GM12878 (cell line): ENCODE data around the gene GCSAM. TPM values are rescaled to one million over a fixed set of nuclear protein-coding genes. Genes with fewer than 3 reads are reported as not detected.
A peak's percentile ranks its signal among the peaks of the same experiment; 100 is the strongest.

Experiments
- CBFB ChIP-seq: IDR thresholded peaks from 2 replicates; pipeline ENCODE4 v1.6.1; 2016; ENCODE audit warnings: antibody characterized with exemption, low read depth
- CBX3 ChIP-seq: fragments of 200-600 bp; sonication (generic); IDR thresholded peaks from 2 replicates; pipeline ENCODE4 v1.6.1; 2016; ENCODE audit warnings: low read depth, borderline replicate concordance
- CREM ChIP-seq: IDR thresholded peaks from 2 replicates; pipeline ENCODE4 v1.6.1; 2014; ENCODE audit warnings: antibody characterized with exemption, low read depth
- EZH2 ChIP-seq: IDR thresholded peaks from 2 replicates; pipeline ENCODE4 v1.6.1; 2012; ENCODE audit warnings: low read depth, mild to moderate bottlenecking, control low read depth, inconsistent platforms, low read length, borderline replicate concordance; ENCODE audit not compliant: control insufficient read depth
- JUNB ChIP-seq: IDR thresholded peaks from 2 replicates; pipeline ENCODE4 v1.6.1; 2016; ENCODE audit warnings: antibody characterized with exemption, mild to moderate bottlenecking
- KLF5 ChIP-seq: fragments of 450-650 bp; IDR thresholded peaks from 2 replicates; pipeline ENCODE4 v1.6.1; 2014; ENCODE audit warnings: mild to moderate bottlenecking; ENCODE audit not compliant: partially characterized antibody
- NR2C1 ChIP-seq: fragments of 450-650 bp; IDR thresholded peaks from 2 replicates; pipeline ENCODE4 v1.6.1; 2017; ENCODE audit warnings: antibody characterized with exemption, mild to moderate bottlenecking, moderate library complexity
- NR2C2 ChIP-seq: IDR thresholded peaks from 2 replicates; pipeline ENCODE4 v1.6.1; 2011; ENCODE audit warnings: borderline replicate concordance, low read depth; ENCODE audit not compliant: control insufficient read depth, insufficient read length
- NR2F1 ChIP-seq: fragments of 450-650 bp; conservative IDR thresholded peaks from 2 replicates; pipeline ENCODE4 v1.6.1; 2017; ENCODE audit warnings: mild to moderate bottlenecking
- PML ChIP-seq: IDR thresholded peaks from 2 replicates; pipeline ENCODE4 v1.6.1; 2012; ENCODE audit warnings: low read length, inconsistent platforms
- POLR2A ChIP-seq: IDR thresholded peaks from 2 replicates; pipeline ENCODE4 v1.6.1; 2011; ENCODE audit warnings: low read depth, mild to moderate bottlenecking, low read length
- RBBP5 ChIP-seq: fragments of 200-600 bp; sonication (generic); conservative IDR thresholded peaks from 2 replicates; pipeline ENCODE4 v1.6.1; 2016
- RELA ChIP-seq: fragments of 450-650 bp; IDR thresholded peaks from 2 replicates; pipeline ENCODE4 v1.8.0; 2014; ENCODE audit warnings: borderline replicate concordance; ENCODE audit not compliant: partially characterized antibody
- SMAD1 ChIP-seq: fragments of 450-650 bp; IDR thresholded peaks from 2 replicates; pipeline ENCODE4 v1.6.1; 2018; ENCODE audit warnings: mild to moderate bottlenecking, low read depth; ENCODE audit not compliant: partially characterized antibody
- SREBF1 ChIP-seq: IDR thresholded peaks from 2 replicates; pipeline ENCODE4 v1.6.1; 2012; ENCODE audit warnings: mild to moderate bottlenecking, low read length
- SREBF2 ChIP-seq: IDR thresholded peaks from 2 replicates; pipeline ENCODE4 v1.6.1; 2012; ENCODE audit warnings: mild to moderate bottlenecking, low read length
- STAT3 ChIP-seq: IDR thresholded peaks from 2 replicates; pipeline ENCODE4 v1.6.1; 2011; ENCODE audit warnings: low read depth, low read length, improper control_type of control experiment
- TCF3 ChIP-seq: IDR thresholded peaks from 2 replicates; pipeline ENCODE4 v1.6.1; 2012; ENCODE audit warnings: low read depth, mild to moderate bottlenecking, low read length, borderline replicate concordance; ENCODE audit not compliant: insufficient read depth
- ZBED1 ChIP-seq: IDR thresholded peaks from 2 replicates; pipeline ENCODE4 v1.6.1; 2016; ENCODE audit warnings: borderline replicate concordance
- ZNF274 ChIP-seq: IDR thresholded peaks from one replicate; pipeline ENCODE4 v1.8.0; 2011; ENCODE audit not compliant: insufficient read length, insufficient read depth
- ZSCAN29 ChIP-seq: fragments of 450-650 bp; IDR thresholded peaks from 2 replicates; pipeline ENCODE4 v1.6.1; 2017; ENCODE audit warnings: mild to moderate bottlenecking, moderate library complexity
- polyA plus RNA-seq, 11 experiments: library from polyadenylated mRNA; depleted of rRNA in 4 of 11; unstranded in 6 of 11; stranded (reverse) in 5 of 11; fragments of >200 nt; fragmentation: Nextera tagmentation in 4 of 11; fragmentation: Illumina TruSeq in 1 of 11; extraction: Ambion mirVana in 4 of 11; extraction: Trizol in 1 of 11; gene quantifications; 1 replicate in 1 of 11; 2 replicates in 10 of 11; pipeline versions ENCODE4 v1.2.1 to v1.2.3, GENCODE V29; 2011 to 2016; ENCODE audit warnings: inconsistent platforms in 2 of 11, missing spikeins in 2 of 11, low read depth in 1 of 11
- total RNA-seq, 4 experiments: library from RNA; depleted of rRNA in 3 of 4; stranded (reverse); fragments of >200 nt in 3 of 4; fragmentation: Illumina TruSeq in 1 of 4; extraction: Trizol in 1 of 4; gene quantifications; 2 replicates each; pipeline versions ENCODE4 v1.2.1 to v1.2.3, GENCODE V29; 2013 to 2021
- TF ChIP-seq, protein P1 (sequence below): fragments of 450-650 bp; IDR thresholded peaks from 2 replicates; pipeline ENCODE4 v1.6.1; 2018; ENCODE audit warnings: mild to moderate bottlenecking, low read depth, moderate library complexity; ENCODE audit not compliant: partially characterized antibody
- TF ChIP-seq, protein P2 (sequence below): fragments of 450-650 bp; IDR thresholded peaks from 2 replicates; pipeline ENCODE4 v1.6.1; 2017; ENCODE audit warnings: mild to moderate bottlenecking, moderate library complexity
- TF ChIP-seq, protein P3 (sequence below): fragments of 450-650 bp; IDR thresholded peaks from 2 replicates; pipeline ENCODE4 v1.6.1; 2016; ENCODE audit warnings: mild to moderate bottlenecking

Gene GCSAM
- total and polyA plus RNA-seq, 10 of the 15 experiments (the other 5 are each of a cell fraction or from before 2014, with no cell fraction given), result 81.5 to 407 (median 107) TPM

DNA sequence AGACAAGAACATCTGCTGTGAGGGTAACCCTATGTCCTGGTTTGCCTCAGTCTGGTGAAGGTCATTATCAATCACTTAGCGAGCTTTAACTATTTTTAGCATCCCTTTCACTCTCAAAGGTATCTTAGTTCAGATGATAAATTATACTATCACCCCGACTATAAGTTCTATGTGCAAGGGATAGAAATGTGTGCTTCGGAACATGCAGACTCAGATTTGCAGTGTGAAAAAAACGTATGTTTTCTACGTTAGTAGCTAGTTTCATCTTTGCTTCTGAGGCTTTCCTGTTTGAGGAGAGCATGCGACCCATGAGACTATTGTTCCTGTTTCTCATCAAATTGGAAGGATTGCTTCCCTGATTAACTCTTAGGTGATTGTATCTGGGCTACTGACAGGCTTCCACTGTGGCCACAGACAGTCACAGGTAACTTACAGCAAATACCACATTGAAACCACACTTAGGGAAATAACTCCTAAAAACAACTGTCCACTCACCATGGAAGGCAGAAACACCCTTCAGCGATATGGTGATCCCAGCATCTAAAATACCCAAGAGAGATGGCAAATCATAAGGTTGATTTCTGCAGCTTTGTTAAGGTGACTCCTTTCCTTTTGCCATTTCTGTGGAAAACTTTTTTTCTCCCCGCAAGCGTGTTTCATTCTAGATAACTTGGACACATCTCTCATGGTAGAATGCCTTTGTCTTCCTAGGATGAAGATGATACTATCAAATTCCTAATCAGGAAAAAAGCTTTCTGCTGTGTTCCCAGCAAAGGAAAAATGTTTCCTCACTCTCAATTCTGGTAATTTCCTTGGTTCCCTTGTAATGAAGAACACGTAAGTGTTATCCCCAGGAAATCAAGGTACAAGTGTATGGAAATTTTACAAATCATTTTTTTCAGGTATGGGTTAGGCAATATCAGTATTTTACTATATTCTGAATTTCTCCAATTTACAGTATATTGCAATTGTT is 5.2 kb downstream of the GCSAM start (continued):
- TF ChIP-seq STAT3 (0 out of 2 replicates have a peak, but pooled peaks have one; percentile 22), TCF3 (no peak), ZNF274 (no peak), RBBP5 (no peak), PML (no peak), CBFB (no peak), NR2F1 (no peak), ZSCAN29 (no peak), SREBF2 (no peak), RELA (no peak), CREM (peak; percentile 42; the same call in 1 of the 2 replicates), POLR2A (no peak), NR2C2 (no peak), CBX3 (no peak), SMAD1 (peak; percentile 59), NR2C1 (no peak), SREBF1 (no peak), ZBED1 (peak; percentile 72; the same call in 1 of the 2 replicates), JUNB (no peak), KLF5 (no peak), EZH2 (no peak)
- TF ChIP-seq, protein P1, sequence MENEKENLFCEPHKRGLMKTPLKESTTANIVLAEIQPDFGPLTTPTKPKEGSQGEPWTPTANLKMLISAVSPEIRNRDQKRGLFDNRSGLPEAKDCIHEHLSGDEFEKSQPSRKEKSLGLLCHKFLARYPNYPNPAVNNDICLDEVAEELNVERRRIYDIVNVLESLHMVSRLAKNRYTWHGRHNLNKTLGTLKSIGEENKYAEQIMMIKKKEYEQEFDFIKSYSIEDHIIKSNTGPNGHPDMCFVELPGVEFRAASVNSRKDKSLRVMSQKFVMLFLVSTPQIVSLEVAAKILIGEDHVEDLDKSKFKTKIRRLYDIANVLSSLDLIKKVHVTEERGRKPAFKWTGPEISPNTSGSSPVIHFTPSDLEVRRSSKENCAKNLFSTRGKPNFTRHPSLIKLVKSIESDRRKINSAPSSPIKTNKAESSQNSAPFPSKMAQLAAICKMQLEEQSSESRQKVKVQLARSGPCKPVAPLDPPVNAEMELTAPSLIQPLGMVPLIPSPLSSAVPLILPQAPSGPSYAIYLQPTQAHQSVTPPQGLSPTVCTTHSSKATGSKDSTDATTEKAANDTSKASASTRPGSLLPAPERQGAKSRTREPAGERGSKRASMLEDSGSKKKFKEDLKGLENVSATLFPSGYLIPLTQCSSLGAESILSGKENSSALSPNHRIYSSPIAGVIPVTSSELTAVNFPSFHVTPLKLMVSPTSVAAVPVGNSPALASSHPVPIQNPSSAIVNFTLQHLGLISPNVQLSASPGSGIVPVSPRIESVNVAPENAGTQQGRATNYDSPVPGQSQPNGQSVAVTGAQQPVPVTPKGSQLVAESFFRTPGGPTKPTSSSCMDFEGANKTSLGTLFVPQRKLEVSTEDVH, result no peak
- TF ChIP-seq, protein P2, sequence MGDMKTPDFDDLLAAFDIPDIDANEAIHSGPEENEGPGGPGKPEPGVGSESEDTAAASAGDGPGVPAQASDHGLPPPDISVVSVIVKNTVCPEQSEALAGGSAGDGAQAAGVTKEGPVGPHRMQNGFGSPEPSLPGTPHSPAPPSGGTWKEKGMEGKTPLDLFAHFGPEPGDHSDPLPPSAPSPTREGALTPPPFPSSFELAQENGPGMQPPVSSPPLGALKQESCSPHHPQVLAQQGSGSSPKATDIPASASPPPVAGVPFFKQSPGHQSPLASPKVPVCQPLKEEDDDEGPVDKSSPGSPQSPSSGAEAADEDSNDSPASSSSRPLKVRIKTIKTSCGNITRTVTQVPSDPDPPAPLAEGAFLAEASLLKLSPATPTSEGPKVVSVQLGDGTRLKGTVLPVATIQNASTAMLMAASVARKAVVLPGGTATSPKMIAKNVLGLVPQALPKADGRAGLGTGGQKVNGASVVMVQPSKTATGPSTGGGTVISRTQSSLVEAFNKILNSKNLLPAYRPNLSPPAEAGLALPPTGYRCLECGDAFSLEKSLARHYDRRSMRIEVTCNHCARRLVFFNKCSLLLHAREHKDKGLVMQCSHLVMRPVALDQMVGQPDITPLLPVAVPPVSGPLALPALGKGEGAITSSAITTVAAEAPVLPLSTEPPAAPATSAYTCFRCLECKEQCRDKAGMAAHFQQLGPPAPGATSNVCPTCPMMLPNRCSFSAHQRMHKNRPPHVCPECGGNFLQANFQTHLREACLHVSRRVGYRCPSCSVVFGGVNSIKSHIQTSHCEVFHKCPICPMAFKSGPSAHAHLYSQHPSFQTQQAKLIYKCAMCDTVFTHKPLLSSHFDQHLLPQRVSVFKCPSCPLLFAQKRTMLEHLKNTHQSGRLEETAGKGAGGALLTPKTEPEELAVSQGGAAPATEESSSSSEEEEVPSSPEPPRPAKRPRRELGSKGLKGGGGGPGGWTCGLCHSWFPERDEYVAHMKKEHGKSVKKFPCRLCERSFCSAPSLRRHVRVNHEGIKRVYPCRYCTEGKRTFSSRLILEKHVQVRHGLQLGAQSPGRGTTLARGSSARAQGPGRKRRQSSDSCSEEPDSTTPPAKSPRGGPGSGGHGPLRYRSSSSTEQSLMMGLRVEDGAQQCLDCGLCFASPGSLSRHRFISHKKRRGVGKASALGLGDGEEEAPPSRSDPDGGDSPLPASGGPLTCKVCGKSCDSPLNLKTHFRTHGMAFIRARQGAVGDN, result peak; percentile 89
- TF ChIP-seq, protein P3, sequence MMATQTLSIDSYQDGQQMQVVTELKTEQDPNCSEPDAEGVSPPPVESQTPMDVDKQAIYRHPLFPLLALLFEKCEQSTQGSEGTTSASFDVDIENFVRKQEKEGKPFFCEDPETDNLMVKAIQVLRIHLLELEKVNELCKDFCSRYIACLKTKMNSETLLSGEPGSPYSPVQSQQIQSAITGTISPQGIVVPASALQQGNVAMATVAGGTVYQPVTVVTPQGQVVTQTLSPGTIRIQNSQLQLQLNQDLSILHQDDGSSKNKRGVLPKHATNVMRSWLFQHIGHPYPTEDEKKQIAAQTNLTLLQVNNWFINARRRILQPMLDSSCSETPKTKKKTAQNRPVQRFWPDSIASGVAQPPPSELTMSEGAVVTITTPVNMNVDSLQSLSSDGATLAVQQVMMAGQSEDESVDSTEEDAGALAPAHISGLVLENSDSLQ, result peak; percentile 60
